Smooth muscle cell (in vitro differentiated cells): ENCODE measurements around the gene PELI2. TPM values are rescaled to one million over a fixed set of nuclear protein-coding genes. Genes with fewer than 3 reads are reported as not detected.

ENCODE experiments used
- DNase-seq: peaks from one replicate; lab custom pipeline; 2025; ENCODE audit not compliant: unreplicated experiment; lab: John Stamatoyannopoulos, UW
- H2AFZ ChIP-seq: fragments of 200-600 bp; sonication (generic); 2 replicates; pipeline ENCODE4 v1.6.0; 2016; ENCODE audit warnings: antibody characterized with exemption, low read depth, mild to moderate bottlenecking
- H3F3A ChIP-seq: fragments of 200-600 bp; sonication (generic); 2 replicates; pipeline ENCODE4 v1.6.0; 2017; ENCODE audit warnings: antibody characterized with exemption, low read depth
- H3K27ac ChIP-seq: fragments of 200-600 bp; sonication (generic); 2 replicates; pipeline ENCODE4 v1.5.1; 2016; ENCODE audit warnings: low read depth, mild to moderate bottlenecking
- H3K27me3 ChIP-seq: fragments of 200-600 bp; sonication (generic); 2 replicates; pipeline ENCODE4 v1.6.1; 2016; ENCODE audit warnings: low read depth, mild to moderate bottlenecking
- H3K36me3 ChIP-seq: fragments of 200-600 bp; sonication (generic); 2 replicates; pipeline ENCODE4 v1.5.1; 2016; ENCODE audit warnings: low read depth
- H3K4me1 ChIP-seq: fragments of 200-600 bp; sonication (generic); 2 replicates; pipeline ENCODE4 v1.5.1; 2016; ENCODE audit warnings: low read depth
- H3K4me2 ChIP-seq: fragments of 200-600 bp; sonication (generic); 2 replicates; pipeline ENCODE4 v1.6.0; 2016; ENCODE audit warnings: mild to moderate bottlenecking
- H3K4me3 ChIP-seq: fragments of 200-600 bp; sonication (generic); 2 replicates; pipeline ENCODE4 v1.5.1; 2016; ENCODE audit warnings: mild to moderate bottlenecking
- H3K79me2 ChIP-seq: fragments of 200-600 bp; sonication (generic); 2 replicates; pipeline ENCODE4 v1.6.0; 2016; ENCODE audit warnings: low read depth, mild to moderate bottlenecking
- H3K9ac ChIP-seq: fragments of 200-600 bp; sonication (generic); 2 replicates; pipeline ENCODE4 v1.6.0; 2016; ENCODE audit warnings: low read depth
- H3K9me3 ChIP-seq: fragments of 200-600 bp; sonication (generic); replicated peaks from 2 replicates; pipeline ENCODE4 v1.5.1; 2016; ENCODE audit warnings: low read depth
- H4K20me1 ChIP-seq: fragments of 200-600 bp; sonication (generic); 2 replicates; pipeline ENCODE4 v1.6.0; 2016; ENCODE audit warnings: low read depth
- WGBS: methylation state at CpG from one replicate; pipeline ENCODE4 v1.1.7; 2016; ENCODE audit warnings: low lambda C conversion rate; 5-methylcytosine and 5-hydroxymethylcytosine counted together
- polyA plus RNA-seq: library from polyadenylated mRNA; unstranded; fragments of >200 nt; fragmentation: Nextera tagmentation; extraction: Ambion mirVana; gene quantifications from 2 replicates; pipeline ENCODE4 v1.2.1, GENCODE V29; 2016
- total RNA-seq: library from RNA; depleted of rRNA; stranded (reverse); fragments of >200 nt; gene quantifications from 2 replicates; pipeline ENCODE4 v1.2.3, GENCODE V29; 2014
- TF ChIP-seq, protein P1 (sequence below): fragments of 200-600 bp; sonication (generic); IDR thresholded peaks from 2 replicates; pipeline ENCODE4 v1.5.1; 2017; ENCODE audit warnings: borderline replicate concordance, mild to moderate bottlenecking, antibody characterized with exemption; ENCODE audit not compliant: insufficient read depth, poor library complexity, severe bottlenecking

The PELI2 gene
- total and polyA plus RNA-seq, 2 experiments from 2014 or later = 4.6 to 9.1 TPM

DNA sequence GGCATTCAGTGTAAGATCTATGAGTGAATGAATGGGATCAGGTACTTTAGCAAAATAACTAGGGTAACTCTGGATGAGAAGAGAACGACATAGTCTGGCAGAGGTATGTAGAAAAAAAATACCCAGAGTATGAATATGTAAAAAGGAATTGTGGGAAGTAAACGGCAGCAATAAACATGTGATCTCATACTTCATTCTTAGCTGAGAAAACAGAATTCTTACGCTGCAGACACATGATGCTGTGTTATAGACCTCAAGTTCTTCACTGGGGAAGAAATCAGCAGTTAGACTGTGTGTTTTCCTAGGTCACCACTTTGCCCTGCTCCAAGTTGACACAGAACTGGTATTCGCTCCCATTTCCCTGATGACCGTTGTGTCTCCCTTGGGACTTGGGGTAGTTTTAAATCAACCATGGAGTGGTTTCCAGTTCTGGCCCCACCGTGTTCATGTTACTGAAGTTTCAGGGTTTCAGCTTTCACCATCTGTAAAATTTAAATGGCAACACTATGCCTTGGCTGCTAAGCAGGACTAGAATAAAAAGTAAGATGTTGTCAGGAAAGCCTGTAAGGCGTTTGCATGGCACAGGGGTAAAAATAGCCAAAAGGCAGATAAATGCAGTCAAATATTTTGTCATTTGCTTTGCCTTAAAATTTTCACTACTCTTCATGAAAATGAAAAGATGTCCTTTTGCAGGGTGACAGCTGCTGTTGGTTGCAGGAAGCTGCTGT lies 223.7 kb downstream of the PELI2 start:
- no peak for DNase-seq
- Histone ChIP-seq H3K9ac (no peak overlapping the region), H3K79me2 (no peaks in the 10 kb centered on the region), H3K27ac (peak overlapping the region; percentile 17), H3F3A (no peaks in the 10 kb centered on the region), H3K36me3 (no peaks in the 10 kb centered on the region), H3K4me3 (no peak overlapping the region), H4K20me1 (no peaks in the 10 kb centered on the region), H3K4me1 (peaks cover 4% of the 10 kb centered on the region), H3K27me3 (no peaks in the 10 kb centered on the region), H3K4me2 (peak overlapping the region; percentile 40), H2AFZ (no peak overlapping the region), H3K9me3 (no peaks in the 10 kb centered on the region)
- TF ChIP-seq, protein P1, sequence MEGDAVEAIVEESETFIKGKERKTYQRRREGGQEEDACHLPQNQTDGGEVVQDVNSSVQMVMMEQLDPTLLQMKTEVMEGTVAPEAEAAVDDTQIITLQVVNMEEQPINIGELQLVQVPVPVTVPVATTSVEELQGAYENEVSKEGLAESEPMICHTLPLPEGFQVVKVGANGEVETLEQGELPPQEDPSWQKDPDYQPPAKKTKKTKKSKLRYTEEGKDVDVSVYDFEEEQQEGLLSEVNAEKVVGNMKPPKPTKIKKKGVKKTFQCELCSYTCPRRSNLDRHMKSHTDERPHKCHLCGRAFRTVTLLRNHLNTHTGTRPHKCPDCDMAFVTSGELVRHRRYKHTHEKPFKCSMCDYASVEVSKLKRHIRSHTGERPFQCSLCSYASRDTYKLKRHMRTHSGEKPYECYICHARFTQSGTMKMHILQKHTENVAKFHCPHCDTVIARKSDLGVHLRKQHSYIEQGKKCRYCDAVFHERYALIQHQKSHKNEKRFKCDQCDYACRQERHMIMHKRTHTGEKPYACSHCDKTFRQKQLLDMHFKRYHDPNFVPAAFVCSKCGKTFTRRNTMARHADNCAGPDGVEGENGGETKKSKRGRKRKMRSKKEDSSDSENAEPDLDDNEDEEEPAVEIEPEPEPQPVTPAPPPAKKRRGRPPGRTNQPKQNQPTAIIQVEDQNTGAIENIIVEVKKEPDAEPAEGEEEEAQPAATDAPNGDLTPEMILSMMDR = no peak
- WGBS = 69% methylated on average over 7 of the region's 7 CpGs

DNA sequence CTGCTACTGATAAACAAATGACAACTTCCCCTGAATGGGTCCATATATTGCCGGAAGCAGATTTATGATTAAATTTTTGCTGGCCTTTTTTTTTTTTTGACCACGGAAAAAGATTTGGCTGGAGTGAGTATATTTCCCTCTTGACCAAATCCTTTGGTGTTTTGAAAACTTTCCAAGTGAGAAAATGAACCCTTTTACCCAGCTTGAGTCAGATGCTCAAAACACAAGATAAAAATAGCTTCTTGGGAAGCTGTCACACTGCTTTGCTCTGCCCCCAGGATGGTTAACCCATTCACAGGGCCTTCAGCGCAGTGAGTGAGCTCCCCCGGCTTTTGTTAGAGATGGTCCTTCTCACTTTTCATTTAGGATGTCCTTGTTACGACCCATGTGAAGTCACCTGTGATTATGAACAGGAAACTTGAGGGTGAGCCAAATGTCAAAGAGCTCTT lies 224.3 kb downstream of the PELI2 start:
- H2AFZ ChIP-seq = no peak overlapping the region
- peaks cover 4% of the 10 kb centered on the region for H3K4me1 ChIP-seq
- no peak for DNase-seq
- H3K9me3 ChIP-seq = no peaks in the 10 kb centered on the region
- H3K27ac ChIP-seq = peak overlapping the region; percentile 17
- H3K79me2 ChIP-seq = no peaks in the 10 kb centered on the region
- H3K4me3 ChIP-seq = no peak overlapping the region
- H4K20me1 ChIP-seq = no peaks in the 10 kb centered on the region
- peak overlapping the region; percentile 40 for H3K4me2 ChIP-seq
- H3K27me3 ChIP-seq = no peaks in the 10 kb centered on the region
- H3F3A ChIP-seq = no peaks in the 10 kb centered on the region
- TF ChIP-seq, protein P1 = no peak
- no peak overlapping the region for H3K9ac ChIP-seq
- H3K36me3 ChIP-seq = no peaks in the 10 kb centered on the region
- WGBS = 50% methylated on average over 5 of the region's 5 CpGs

DNA sequence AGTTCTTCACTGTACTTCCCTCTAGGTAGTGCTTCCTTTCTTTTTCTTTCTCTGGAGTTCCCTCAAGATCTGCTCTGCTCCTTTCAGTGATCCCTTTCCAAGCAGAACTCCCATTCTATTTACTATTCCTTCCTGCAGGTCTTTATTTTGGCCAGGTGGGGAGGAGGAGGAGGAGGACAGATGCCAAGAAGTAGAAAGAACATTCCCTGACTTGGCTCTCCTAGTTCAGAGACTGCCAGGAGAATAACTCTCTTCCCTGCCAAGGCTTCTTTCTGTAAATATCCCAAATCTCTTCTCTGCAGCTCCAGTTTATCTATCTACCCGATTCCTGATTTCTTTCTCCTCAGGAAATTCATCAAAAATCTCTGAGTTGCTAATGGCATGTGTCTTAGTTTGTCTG lies 231.7 kb downstream of the PELI2 start:
- Histone ChIP-seq H3K27ac (no peak overlapping the region), H3K4me1 (no peaks in the 10 kb centered on the region), H3K27me3 (no peaks in the 10 kb centered on the region), H3K4me3 (no peak overlapping the region), H3K4me2 (no peak overlapping the region), H2AFZ (no peak overlapping the region), H3K79me2 (no peaks in the 10 kb centered on the region), H3K9me3 (no peaks in the 10 kb centered on the region), H3K36me3 (no peaks in the 10 kb centered on the region), H3K9ac (no peak overlapping the region), H4K20me1 (no peaks in the 10 kb centered on the region), H3F3A (no peaks in the 10 kb centered on the region)
- TF ChIP-seq, protein P1 = no peak
- WGBS = 83% methylated on average over 1 of the region's 1 CpG
- no peak for DNase-seq
